HepG2 (cell line): Measurements from ENCODE around the gene IVD. TPM values are rescaled to one million over a fixed set of nuclear protein-coding genes. Genes with fewer than 3 reads are reported as not detected.

Experiments used
- AGO1 ChIP-seq: fragments of 200-400 bp; formaldehyde crosslinking; IDR thresholded peaks from 2 replicates; pipeline ENCODE4 v1.6.1; 2017; ENCODE audit warnings: mild to moderate bottlenecking, low read depth, low read length, moderate library complexity; ENCODE audit not compliant: poor library complexity, severe bottlenecking
- AGO2 ChIP-seq: fragments of 200-400 bp; formaldehyde crosslinking; optimal IDR thresholded peaks from 2 replicates; pipeline ENCODE3; 2017; ENCODE audit warnings: mild to moderate bottlenecking, low read depth, low read length, moderate library complexity
- MYC ChIP-seq: sonication (generic); formaldehyde crosslinking; IDR thresholded peaks from 2 replicates; pipeline ENCODE4 v1.9.0; 2021; ENCODE audit warnings: missing genetic modification reagents, borderline replicate concordance
- MYPOP ChIP-seq: sonication (generic); formaldehyde crosslinking; IDR thresholded peaks from 2 replicates; pipeline ENCODE4 v1.8.1; 2023; ENCODE audit warnings: mild to moderate bottlenecking, moderate library complexity, missing genetic modification reagents
- NR2F6 ChIP-seq, 2 experiments: IDR thresholded peaks; 2 replicates each; pipeline ENCODE4 v1.6.1; 2016; ENCODE audit warnings: antibody characterized with exemption in 1 of 2, mild to moderate bottlenecking in 1 of 2
- RELA ChIP-seq: sonication (generic); formaldehyde crosslinking; IDR thresholded peaks from 2 replicates; pipeline ENCODE4 v1.4.0; 2020; ENCODE audit warnings: missing genetic modification reagents
- SNAPC4 ChIP-seq: sonication (generic); formaldehyde crosslinking; IDR thresholded peaks from 2 replicates; pipeline ENCODE4 v1.4.0; 2020; ENCODE audit warnings: mild to moderate bottlenecking, missing genetic modification reagents
- THRA ChIP-seq: sonication (generic); formaldehyde crosslinking; IDR thresholded peaks from 2 replicates; pipeline ENCODE4 v1.4.0; 2020; ENCODE audit warnings: missing genetic modification reagents, borderline replicate concordance
- YEATS2 ChIP-seq: sonication (generic); formaldehyde crosslinking; IDR thresholded peaks from 2 replicates; pipeline ENCODE4 v1.4.0; 2020; ENCODE audit warnings: missing genetic modification reagents, borderline replicate concordance
- ZBTB2 ChIP-seq: sonication (generic); formaldehyde crosslinking; IDR thresholded peaks from 2 replicates; pipeline ENCODE4 v1.8.0; 2022; ENCODE audit warnings: low read depth, missing genetic modification reagents
- ZNF235 ChIP-seq: sonication (generic); formaldehyde crosslinking; IDR thresholded peaks from 2 replicates; pipeline ENCODE4 v1.8.1; 2023; ENCODE audit warnings: mild to moderate bottlenecking, missing genetic modification reagents, borderline replicate concordance
- ZNF547 ChIP-seq: sonication (generic); formaldehyde crosslinking; IDR thresholded peaks from 2 replicates; pipeline ENCODE4 v1.5.1; 2020; ENCODE audit warnings: mild to moderate bottlenecking, missing genetic modification reagents
- ZNF674 ChIP-seq: sonication (generic); formaldehyde crosslinking; IDR thresholded peaks from 2 replicates; pipeline ENCODE4 v1.5.0; 2020; ENCODE audit warnings: low read depth, mild to moderate bottlenecking, missing genetic modification reagents
- ZNF772 ChIP-seq: sonication (generic); formaldehyde crosslinking; IDR thresholded peaks from 2 replicates; pipeline ENCODE4 v1.5.0; 2020; ENCODE audit warnings: mild to moderate bottlenecking, missing genetic modification reagents
- polyA plus RNA-seq, 8 experiments: library from polyadenylated mRNA; depleted of rRNA in 3 of 8; stranded (reverse) in 7 of 8; unstranded in 1 of 8; fragments of >200 nt; fragmentation: Illumina TruSeq in 4 of 8; extraction: Trizol in 4 of 8; gene quantifications; 2 replicates each; pipeline versions ENCODE4 v1.2.1 to v1.2.3, GENCODE V29; 2011 to 2016; ENCODE audit warnings: low read depth in 4 of 8, missing spikeins in 1 of 8, mixed read lengths in 1 of 8; ENCODE audit not compliant: insufficient read depth in 1 of 8
- total RNA-seq, 5 experiments: library from RNA; depleted of rRNA; stranded (reverse); fragments of >200 nt; fragmentation: Illumina TruSeq; extraction: Trizol; gene quantifications; 2 replicates each; pipeline ENCODE4 v1.2.3, GENCODE V29; 2016; ENCODE audit warnings: low read depth in 1 of 5
- TF ChIP-seq, protein P1 (sequence below): sonication (generic); formaldehyde crosslinking; IDR thresholded peaks from 2 replicates; pipeline ENCODE4 v1.9.0; 2021; ENCODE audit warnings: missing genetic modification reagents, borderline replicate concordance

The IVD gene
- total and polyA plus RNA-seq, 2 of the 13 experiments (the other 11 are each of a cell fraction or from before 2014, with no cell fraction given), result 48.0 to 53.9 TPM

DNA sequence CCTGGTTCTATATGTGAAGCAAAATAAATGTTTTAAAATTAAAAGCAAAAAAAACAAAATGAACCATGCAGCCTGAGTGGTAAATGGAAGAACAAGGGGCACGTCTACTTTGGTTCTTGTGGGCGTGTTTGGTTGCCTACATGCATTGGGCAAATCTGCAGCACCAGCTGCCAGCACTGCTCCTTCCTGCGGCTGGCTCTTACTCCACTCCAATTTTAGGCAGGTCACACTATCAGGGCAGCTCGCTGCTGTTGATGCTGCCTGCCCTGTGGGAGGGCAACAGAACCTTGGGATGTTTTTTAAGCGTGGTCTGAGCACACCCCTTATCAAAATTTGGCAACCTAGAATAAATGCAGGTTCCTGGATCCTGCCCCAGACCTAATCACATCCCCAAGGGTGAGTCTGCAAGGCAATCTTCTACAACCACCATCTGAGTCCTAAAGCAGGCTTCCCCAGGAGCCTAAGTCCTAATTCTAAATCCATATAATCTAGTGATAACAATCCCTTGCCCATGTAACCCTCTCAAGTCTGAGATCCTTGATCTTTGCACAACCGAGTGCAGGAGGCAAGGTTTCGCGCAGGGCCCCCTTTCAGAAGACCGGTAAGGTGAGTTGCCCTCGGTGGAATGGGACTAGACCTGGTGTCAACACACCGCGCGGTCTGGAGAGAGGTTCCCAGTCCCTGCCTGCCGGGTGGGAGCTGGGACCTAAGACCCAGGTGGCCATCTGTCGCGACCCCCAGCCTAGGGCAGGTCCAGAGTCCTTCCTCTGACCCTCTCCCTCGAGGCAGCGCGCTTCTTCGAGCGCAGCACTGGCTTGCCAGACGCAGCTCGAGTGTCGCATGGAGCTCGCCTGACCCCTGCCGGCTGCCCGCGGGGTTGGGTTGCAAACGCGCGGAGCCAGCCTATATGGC lies 15.9 kb downstream of the IVD start (continued):
- TF ChIP-seq SNAPC4 (CRISPR knock-in tag), result no peak
- peak; percentile 61; the same call in 1 of the 2 replicates for TF ChIP-seq ZNF772
- 0 out of 2 replicates have a peak, but pooled peaks have one; percentile 31 for TF ChIP-seq THRA (CRISPR knock-in tag)
- no peak for TF ChIP-seq ZNF235 (CRISPR knock-in tag)
- peak; percentile 51; the same call in 1 of the 2 replicates for TF ChIP-seq MYC (CRISPR knock-in tag)
- peak; percentile 35; the same call in 1 of the 2 replicates for TF ChIP-seq ZNF547 (CRISPR knock-in tag)
- TF ChIP-seq, protein P1, sequence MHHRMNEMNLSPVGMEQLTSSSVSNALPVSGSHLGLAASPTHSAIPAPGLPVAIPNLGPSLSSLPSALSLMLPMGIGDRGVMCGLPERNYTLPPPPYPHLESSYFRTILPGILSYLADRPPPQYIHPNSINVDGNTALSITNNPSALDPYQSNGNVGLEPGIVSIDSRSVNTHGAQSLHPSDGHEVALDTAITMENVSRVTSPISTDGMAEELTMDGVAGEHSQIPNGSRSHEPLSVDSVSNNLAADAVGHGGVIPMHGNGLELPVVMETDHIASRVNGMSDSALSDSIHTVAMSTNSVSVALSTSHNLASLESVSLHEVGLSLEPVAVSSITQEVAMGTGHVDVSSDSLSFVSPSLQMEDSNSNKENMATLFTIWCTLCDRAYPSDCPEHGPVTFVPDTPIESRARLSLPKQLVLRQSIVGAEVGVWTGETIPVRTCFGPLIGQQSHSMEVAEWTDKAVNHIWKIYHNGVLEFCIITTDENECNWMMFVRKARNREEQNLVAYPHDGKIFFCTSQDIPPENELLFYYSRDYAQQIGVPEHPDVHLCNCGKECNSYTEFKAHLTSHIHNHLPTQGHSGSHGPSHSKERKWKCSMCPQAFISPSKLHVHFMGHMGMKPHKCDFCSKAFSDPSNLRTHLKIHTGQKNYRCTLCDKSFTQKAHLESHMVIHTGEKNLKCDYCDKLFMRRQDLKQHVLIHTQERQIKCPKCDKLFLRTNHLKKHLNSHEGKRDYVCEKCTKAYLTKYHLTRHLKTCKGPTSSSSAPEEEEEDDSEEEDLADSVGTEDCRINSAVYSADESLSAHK (CRISPR knock-in tag), result no peak
- no peak for TF ChIP-seq MYPOP (CRISPR knock-in tag)
- peak; percentile 86 for TF ChIP-seq AGO1
- TF ChIP-seq YEATS2, result 0 out of 2 replicates have a peak, but pooled peaks have one; percentile 21
- peak; percentile 94 for TF ChIP-seq AGO2
- no peak for TF ChIP-seq ZBTB2
- TF ChIP-seq RELA, result peak; percentile 63; the same call in 1 of the 2 replicates
- TF ChIP-seq ZNF674 (CRISPR knock-in tag), result no peak
- no peak for TF ChIP-seq NR2F6 (IDR thresholded peaks at IDR 0.05)
- TF ChIP-seq NR2F6 (CRISPR knock-in tag; IDR thresholded peaks at IDR 0.05), result peak; percentile 49; the same call in 1 of the 2 replicates
